ENCODE measurements around the gene RADIL.

- TF ChIP-seq CTCF (IDR thresholded peaks at IDR 0.05) (no peak), POLR2A (IDR thresholded peaks at IDR 0.05) (no peak)
Measured at GRCh38 chr7:4770886-4771285, 112.6 kb downstream of the RADIL start.

All from body of pancreas (tissue), 4 donors.